Measurements from ENCODE around the gene NOVA1. TPM values are rescaled to one million over a fixed set of nuclear protein-coding genes. Genes with fewer than 3 reads are reported as not detected.

The NOVA1 gene
- polyA plus RNA-seq, 1 donor (not counting 4 experiments of a cell fraction or from before 2014, with no cell fraction given), result not detected

DNA sequence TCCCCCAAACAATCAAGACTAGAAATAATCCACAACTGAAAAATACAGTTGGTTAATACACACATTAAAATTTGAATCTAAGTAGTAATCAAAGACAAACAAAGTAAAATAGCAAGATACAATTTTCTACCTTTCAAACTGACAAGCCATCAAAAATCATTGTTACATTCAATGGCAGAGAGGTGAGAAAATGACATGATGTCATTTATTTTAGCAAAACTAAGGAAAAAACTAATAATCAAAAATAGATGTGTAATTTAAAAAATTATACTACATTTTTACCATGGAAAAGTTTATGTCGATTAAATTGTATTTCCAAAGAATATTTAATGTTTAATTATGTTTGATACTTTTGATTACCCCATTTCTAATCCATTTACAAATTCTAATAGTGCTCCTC lies 59.7 kb downstream of the NOVA1 start:
- Histone ChIP-seq H3K9ac (ENCODE audit: control insufficient read depth, extremely low read depth, insufficient read depth, low read length) (no peak overlapping the region), H3K4me2 (ENCODE audit: control insufficient read depth, extremely low read depth, insufficient read depth, low read depth, low read length) (no peak overlapping the region), H2AFZ (ENCODE audit: control insufficient read depth, low read length) (no peak overlapping the region), H3K27me3 (ENCODE audit: control insufficient read depth, extremely low read depth, insufficient read depth, low read length) (no peaks in the 10 kb centered on the region), H3K79me2 (ENCODE audit: control insufficient read depth, insufficient read depth, low read length) (no peaks in the 10 kb centered on the region), H3K4me3 (ENCODE audit: control insufficient read depth in 2 of 3, extremely low read depth in 1 of 3, insufficient read depth in 2 of 3, low read depth in 1 of 3, low read length in 3 of 3) (no peak overlapping the region), H3K9me1 (ENCODE audit: control insufficient read depth, extremely low read depth, insufficient read depth, low read length) (no peaks in the 10 kb centered on the region), H3K27ac (ENCODE audit: control insufficient read depth, insufficient read depth, low read length) (no peak overlapping the region), H3K4me1 (ENCODE audit: control insufficient read depth, extremely low read depth, insufficient read depth, low read length) (no peaks in the 10 kb centered on the region), H3K9me3 (ENCODE audit: control insufficient read depth, low read depth, low read length) (peaks cover 2% of the 10 kb centered on the region), H4K20me1 (ENCODE audit: control insufficient read depth, extremely low read depth, insufficient read depth, low read length) (no peaks in the 10 kb centered on the region), H3K36me3 (ENCODE audit: control insufficient read depth in 2 of 2, extremely low read depth in 1 of 2, insufficient read depth in 2 of 2, low read length in 2 of 2) (no peaks in the 10 kb centered on the region)
- no peak for FAIRE-seq
- TF ChIP-seq CTCF (optimal IDR thresholded peaks at IDR 0.05 in 1 of 3, IDR thresholded peaks at IDR 0.05 in 1 of 3, conservative IDR thresholded peaks at IDR 0.05 in 1 of 3; ENCODE audit: extremely low read depth in 1 of 3, insufficient read depth in 2 of 3, low read length in 3 of 3) (no peak), EZH2 (IDR thresholded peaks at IDR 0.05; ENCODE audit: low read length) (no peak)
- dilution Hi-C loops (cut with MboI; ENCODE audit: extremely low pct_ligation_motif_present, low sequenced_read_pairs), result no loop called here
- DNase-seq (ENCODE audit: low read depth, low spot score), result no peak

- no peak for DNase-seq (ENCODE audit: low read depth, low spot score)
- Histone ChIP-seq H3K36me3 (ENCODE audit: control insufficient read depth in 2 of 2, extremely low read depth in 1 of 2, insufficient read depth in 2 of 2, low read length in 2 of 2) (no peaks in the 10 kb centered on the region), H3K27me3 (ENCODE audit: control insufficient read depth, extremely low read depth, insufficient read depth, low read length) (no peaks in the 10 kb centered on the region), H3K9ac (ENCODE audit: control insufficient read depth, extremely low read depth, insufficient read depth, low read length) (no peak overlapping the region), H3K9me3 (ENCODE audit: control insufficient read depth, low read depth, low read length) (no peaks in the 10 kb centered on the region), H2AFZ (ENCODE audit: control insufficient read depth, low read length) (no peak overlapping the region), H3K9me1 (ENCODE audit: control insufficient read depth, extremely low read depth, insufficient read depth, low read length) (no peaks in the 10 kb centered on the region), H3K4me3 (ENCODE audit: control insufficient read depth in 2 of 3, extremely low read depth in 1 of 3, insufficient read depth in 2 of 3, low read depth in 1 of 3, low read length in 3 of 3) (no peak overlapping the region), H3K27ac (ENCODE audit: control insufficient read depth, insufficient read depth, low read length) (no peak overlapping the region), H3K4me2 (ENCODE audit: control insufficient read depth, extremely low read depth, insufficient read depth, low read depth, low read length) (no peak overlapping the region), H3K79me2 (ENCODE audit: control insufficient read depth, insufficient read depth, low read length) (no peaks in the 10 kb centered on the region), H3K4me1 (ENCODE audit: control insufficient read depth, extremely low read depth, insufficient read depth, low read length) (no peaks in the 10 kb centered on the region), H4K20me1 (ENCODE audit: control insufficient read depth, extremely low read depth, insufficient read depth, low read length) (no peaks in the 10 kb centered on the region)
- no peak for FAIRE-seq
- TF ChIP-seq CTCF (optimal IDR thresholded peaks at IDR 0.05 in 1 of 3, IDR thresholded peaks at IDR 0.05 in 1 of 3, conservative IDR thresholded peaks at IDR 0.05 in 1 of 3; ENCODE audit: extremely low read depth in 1 of 3, insufficient read depth in 2 of 3, low read length in 3 of 3), result no peak
- dilution Hi-C loops (cut with MboI; ENCODE audit: extremely low pct_ligation_motif_present, low sequenced_read_pairs), result no loop called here
Observed at GRCh38 chr14:26531894-26532293, 65.9 kb downstream of the NOVA1 start.

Measured in keratinocyte (primary cell).